IPS DF 4.7 (cell line): ENCODE results near the gene NPHS1.
"Not testable (repeated sequence)": the region's sequence is repeated elsewhere in the genome, so short reads cannot be mapped to it uniquely, and the experiment has no call there.

Source experiments
- DNase-seq: peaks from one replicate; pipeline ENCODE4 v3.0.0-alpha.2; 2013; ENCODE audit warnings: low spot score; ENCODE audit errors: extremely low read depth

NPHS1 gene

GRCh38 chr19:35879770-35880317 is 27.5 kb upstream of the NPHS1 start:
- DNase-seq: no peak

GRCh38 chr19:35879068-35879467 is 26.8 kb upstream of the NPHS1 start:
- no peak for DNase-seq

- no peak for DNase-seq
Observed at GRCh38 chr19:35874392-35874930, 22.2 kb upstream of the NPHS1 start.

GRCh38 chr19:35872180-35872579 is 19.9 kb upstream of the NPHS1 start:
- DNase-seq: no peak

- DNase-seq: no peak
Observed at GRCh38 chr19:35871611-35872010, 19.3 kb upstream of the NPHS1 start.

- no peak for DNase-seq
Observed at GRCh38 chr19:35870798-35871197, 18.5 kb upstream of the NPHS1 start.

- not testable (repeated sequence) for DNase-seq
Observed at GRCh38 chr19:35870124-35870736, 17.9 kb upstream of the NPHS1 start.

- no peak for DNase-seq
Observed at GRCh38 chr19:35869327-35870123, 17.2 kb upstream of the NPHS1 start.

- DNase-seq: no peak
Observed at GRCh38 chr19:35868823-35869326, 16.6 kb upstream of the NPHS1 start.

GRCh38 chr19:35868172-35868822 is 16.0 kb upstream of the NPHS1 start, which contains the start of gene APLP1:
TSS of gene APLP1 (plus strand) at chr19:35868574. CDS start at chr19:35868637, 63 bp downstream.
- no peak for DNase-seq

- DNase-seq: no peak
Observed at GRCh38 chr19:35863018-35863417, 10.7 kb upstream of the NPHS1 start.

GRCh38 chr19:35862528-35862927 is 10.2 kb upstream of the NPHS1 start:
- DNase-seq: no peak

GRCh38 chr19:35861640-35862160 is 9.4 kb upstream of the NPHS1 start:
- no peak for DNase-seq

GRCh38 chr19:35860818-35861639 is 8.7 kb upstream of the NPHS1 start:
- DNase-seq: no peak

GRCh38 chr19:35860436-35860817 is 8.1 kb upstream of the NPHS1 start:
- DNase-seq: no peak

GRCh38 chr19:35859414-35859813 is 7.1 kb upstream of the NPHS1 start:
- DNase-seq: no peak

- DNase-seq: no peak
Observed at GRCh38 chr19:35858311-35858710, 6.0 kb upstream of the NPHS1 start.

GRCh38 chr19:35856546-35857149 is 4.3 kb upstream of the NPHS1 start, which contains the start of gene KIRREL2:
TSS of gene KIRREL2 (plus strand) at chr19:35856911. CDS start at chr19:35857120, 209 bp downstream.
- no peak for DNase-seq

- DNase-seq: no peak
Observed at GRCh38 chr19:35853038-35853756, 893 bp upstream of the NPHS1 start.
